CD4-positive, alpha-beta T cell treated with Interleukin-17A for 1 hour (primary cell): ENCODE measurements around the gene PHOSPHO1.

Source experiments
- DNase-seq: peaks from one replicate; pipeline ENCODE4 v3.0.0-alpha.2; 2020

PHOSPHO1 gene

DNA sequence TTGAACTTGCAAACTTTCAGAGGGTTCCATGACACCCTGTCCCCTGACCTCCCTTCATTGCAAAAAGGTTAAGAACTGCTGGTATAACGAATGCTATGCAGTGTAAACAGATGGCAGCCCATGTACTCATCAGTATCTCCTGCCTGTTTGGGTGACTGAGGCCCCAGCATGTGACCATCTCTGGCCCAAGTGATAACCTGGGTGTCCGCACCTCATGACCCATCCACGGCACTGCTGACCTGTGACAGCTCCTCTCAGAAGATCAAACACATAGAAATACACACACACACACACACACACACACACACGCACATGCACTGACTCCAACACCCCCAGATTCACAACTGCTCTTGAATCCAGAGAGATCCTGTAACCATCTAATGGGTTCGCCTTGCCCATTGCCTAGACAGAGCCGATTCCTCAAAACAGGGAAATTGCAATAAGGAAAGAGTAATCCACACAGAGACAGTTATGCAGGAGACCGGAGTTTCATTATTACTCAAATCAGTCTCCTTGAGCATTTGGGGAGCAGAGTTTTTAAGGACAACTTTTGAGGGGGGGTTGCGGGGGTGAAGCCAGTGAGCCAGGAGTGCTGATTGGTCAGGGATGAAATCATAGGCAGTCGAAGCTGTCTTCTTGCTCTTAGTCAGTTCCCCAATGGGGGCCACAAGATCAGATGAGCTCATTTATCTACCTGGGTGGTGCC lies 11.3 kb upstream of the PHOSPHO1 start:
- DNase-seq: no peak

GRCh38 chr17:49241040-49241439 lies 10.5 kb upstream of the PHOSPHO1 start:
- no peak for DNase-seq

DNA sequence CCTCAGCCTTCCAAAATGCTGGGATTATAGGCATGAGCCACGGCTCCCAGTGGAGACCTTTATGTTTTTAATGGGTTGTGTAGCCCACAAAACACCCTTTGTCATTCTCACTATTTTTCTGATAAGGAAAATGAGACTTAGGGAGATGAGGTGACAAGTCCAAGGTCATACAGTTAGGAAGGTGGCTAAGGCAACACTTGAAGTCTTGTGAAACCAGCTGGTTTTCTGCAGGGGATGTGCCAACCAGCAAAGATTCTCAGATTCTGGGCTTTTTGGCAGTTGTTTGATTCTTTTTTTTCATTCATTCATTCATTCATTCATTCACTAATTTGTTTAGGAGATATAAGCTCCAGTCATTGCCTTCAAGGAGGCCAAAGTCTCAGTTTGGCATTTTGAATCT lies 10.0 kb upstream of the PHOSPHO1 start:
- no peak for DNase-seq

DNA sequence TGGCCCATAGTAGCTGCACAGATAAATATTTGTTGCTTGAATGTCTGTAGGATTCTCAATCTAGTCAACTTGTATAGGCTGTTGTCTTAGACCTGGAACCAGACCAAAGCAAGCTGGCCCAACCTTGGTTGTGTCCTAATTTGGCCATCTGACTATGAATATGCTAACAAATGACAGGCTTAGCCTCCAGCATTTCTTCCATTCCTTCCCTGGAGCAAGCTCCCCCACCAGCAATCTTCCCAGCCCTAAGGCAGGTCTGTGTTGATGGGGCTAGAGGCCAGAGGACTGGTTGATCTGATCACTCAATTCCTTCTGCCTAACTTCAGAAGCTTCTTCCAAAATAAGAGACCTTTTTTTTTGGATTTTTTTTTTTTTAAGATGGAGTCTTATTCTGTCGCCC lies 9.4 kb upstream of the PHOSPHO1 start:
- no peak for DNase-seq

GRCh38 chr17:49235896-49236295 lies 5.3 kb upstream of the PHOSPHO1 start:
- no peak for DNase-seq

DNA sequence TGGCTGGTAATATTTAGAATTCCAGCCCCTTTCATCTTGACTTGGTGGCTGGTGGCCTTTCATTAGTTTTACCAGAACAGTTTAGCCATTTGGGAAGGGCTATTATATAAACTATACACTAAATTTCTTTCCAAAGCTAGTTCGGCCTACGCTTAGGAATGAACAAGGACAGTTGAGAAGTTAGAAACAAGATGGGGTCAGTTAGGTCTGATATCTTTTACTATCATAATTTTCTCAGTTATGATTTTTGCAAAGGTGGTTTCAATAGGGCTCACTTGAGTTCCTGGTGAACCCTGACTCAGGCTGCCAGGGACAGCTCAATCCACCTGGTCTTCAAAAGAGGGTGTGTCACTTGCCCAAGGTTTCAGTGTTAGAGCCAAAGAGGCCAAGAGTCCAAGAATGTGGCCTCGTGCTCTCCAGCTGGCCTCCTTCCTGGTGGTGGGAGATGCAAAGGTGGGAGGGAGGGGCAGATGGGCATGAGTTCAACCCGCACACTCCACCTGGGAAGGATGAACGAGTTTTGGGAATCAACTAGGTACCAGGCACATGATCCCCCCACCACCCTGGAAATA lies 4.0 kb upstream of the PHOSPHO1 start:
- DNase-seq: no peak

- no peak for DNase-seq
Observed at GRCh38 chr17:49231563-49231894, 942 bp upstream of the PHOSPHO1 start.

- no peak for DNase-seq
Observed at GRCh38 chr17:49229805-49230600, 584 bp downstream of the PHOSPHO1 start.

GRCh38 chr17:49229076-49229804 lies 1.3 kb downstream of the PHOSPHO1 start:
- DNase-seq: no peak

- DNase-seq: peak; percentile 82
Observed at GRCh38 chr17:49227436-49228261, 2.9 kb downstream of the PHOSPHO1 start.

DNA sequence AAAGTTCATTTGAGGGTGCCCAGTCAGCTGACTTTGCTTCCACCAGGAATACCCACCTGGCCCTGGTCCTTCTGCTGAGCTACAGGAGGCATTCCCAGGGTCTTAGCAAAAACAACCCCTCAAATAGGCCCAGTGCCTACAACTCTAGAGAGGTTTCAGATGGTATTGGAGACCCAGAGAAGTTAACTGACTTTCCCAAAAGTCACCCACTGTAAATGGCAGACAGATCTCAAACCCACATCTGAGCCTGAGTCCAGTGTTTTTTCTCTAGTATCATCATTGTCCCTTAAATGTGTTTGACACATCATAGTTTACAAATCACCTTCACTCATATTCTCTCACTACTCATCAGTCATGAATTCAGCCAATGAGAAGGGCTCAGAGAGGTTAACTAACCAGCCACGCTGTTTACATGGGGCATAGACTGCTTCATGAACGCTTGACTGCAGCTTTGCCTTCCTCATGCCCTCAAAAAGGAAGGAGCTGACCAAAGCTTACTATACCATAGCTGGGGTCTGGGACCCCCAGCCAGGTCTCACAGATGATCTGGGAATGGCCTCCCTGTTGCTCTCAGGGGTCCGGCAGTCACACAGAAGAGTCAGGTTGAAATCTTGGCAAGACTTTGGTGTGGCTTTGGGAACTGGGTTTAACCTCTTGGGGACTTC lies 3.7 kb downstream of the PHOSPHO1 start:
- no peak for DNase-seq

- no peak for DNase-seq
Observed at GRCh38 chr17:49225554-49226236, 4.9 kb downstream of the PHOSPHO1 start.

DNA sequence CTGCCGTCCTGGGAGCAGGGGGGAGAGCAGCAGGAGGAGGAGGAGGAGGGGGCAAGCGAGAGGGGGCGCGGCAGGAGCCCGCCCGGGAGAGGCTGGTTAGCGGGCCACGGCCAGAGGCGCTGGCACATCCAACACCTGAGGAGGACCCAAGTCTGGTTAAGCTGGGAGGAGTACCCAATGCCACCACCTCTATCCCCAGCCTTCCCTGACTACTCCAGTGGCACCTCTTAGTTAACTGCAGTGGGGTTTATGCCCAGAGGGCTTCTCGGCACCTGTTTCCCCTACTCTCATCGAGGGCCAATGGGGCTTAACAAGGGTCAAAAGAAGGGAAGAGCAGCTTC lies 5.6 kb downstream of the PHOSPHO1 start:
- DNase-seq: no peak

- peak; percentile 60 for DNase-seq
Observed at GRCh38 chr17:49224198-49224996, 6.2 kb downstream of the PHOSPHO1 start.

DNA sequence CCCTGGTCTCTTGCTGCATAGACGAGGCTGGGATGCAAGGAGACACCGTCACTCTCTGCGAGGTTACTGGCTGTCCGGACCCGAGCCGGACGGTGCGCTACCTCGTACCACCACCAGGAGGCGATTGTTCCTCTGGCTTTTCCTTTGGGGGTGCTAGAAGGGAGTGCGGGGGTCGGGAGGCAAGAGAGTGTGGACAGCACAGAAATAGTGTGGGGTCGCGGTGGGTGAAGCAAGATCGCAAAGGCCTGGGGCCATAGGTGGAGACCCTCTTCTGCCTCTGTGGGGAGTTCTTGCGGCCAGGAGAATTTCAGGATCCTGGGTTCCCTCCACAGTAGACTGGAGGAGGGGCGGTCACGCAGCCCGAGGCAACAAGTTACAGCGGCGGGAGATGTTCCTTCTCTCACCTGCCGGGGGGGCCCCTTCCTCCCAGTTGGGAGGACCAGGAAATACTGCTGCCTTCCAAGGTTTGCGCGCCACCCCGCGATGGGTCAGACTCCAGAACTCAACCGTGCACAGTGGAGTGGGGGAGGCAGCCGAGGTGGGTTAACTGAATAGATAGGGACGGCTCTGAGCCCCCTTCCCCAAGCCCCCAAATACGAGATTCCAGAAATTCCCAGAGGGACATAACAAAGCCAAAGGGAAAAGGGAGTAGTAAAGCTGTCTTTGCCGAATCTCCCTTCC lies 6.9 kb downstream of the PHOSPHO1 start:
- peak; percentile 75 for DNase-seq

GRCh38 chr17:49223168-49223516 lies 7.4 kb downstream of the PHOSPHO1 start:
- no peak for DNase-seq

DNA sequence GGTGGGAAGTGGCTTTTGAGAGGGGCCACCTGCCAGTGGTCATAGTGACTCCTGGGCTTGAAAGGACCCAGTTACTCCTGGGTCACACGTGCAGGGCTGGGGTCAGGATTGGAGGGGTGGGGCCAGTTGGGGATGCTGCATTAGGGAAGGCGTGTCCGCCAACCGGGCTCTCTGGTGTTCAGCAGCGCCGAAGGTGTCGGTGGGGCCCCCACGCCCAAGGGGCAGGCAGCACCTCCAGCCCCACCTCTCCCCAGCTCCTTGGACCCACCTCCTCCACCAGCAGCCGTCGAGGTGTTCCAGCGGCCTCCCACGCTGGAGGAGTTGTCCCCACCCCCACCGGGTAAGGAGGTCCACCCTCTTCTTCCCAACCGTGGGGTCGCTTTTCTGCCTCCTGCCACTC lies 10.6 kb downstream of the PHOSPHO1 start:
- DNase-seq: no peak

GRCh38 chr17:49218941-49219913 lies 11.4 kb downstream of the PHOSPHO1 start:
- DNase-seq: peak; percentile 81
